Stomach (tissue), 4 donors: ENCODE measurements around the gene PAX2.

Experiments
- CTCF ChIP-seq, 7 experiments: fragments of 450-650 bp in 4 of 7; fragments of 200-600 bp in 3 of 7; sonication (generic) in 3 of 7; IDR thresholded peaks; one replicate each; pipeline ENCODE4 v1.5.1; 2016 to 2019; ENCODE audit warnings: antibody characterized with exemption in 7 of 7, control low read depth in 2 of 7, mild to moderate bottlenecking in 1 of 7
- EP300 ChIP-seq: sonication (generic); formaldehyde crosslinking; IDR thresholded peaks from one replicate; pipeline ENCODE4 v1.6.1; 2017; ENCODE audit warnings: antibody characterized with exemption
- POLR2A ChIP-seq, 4 donors: fragments of 450-650 bp; IDR thresholded peaks; one replicate each; pipeline ENCODE4 v1.6.1; 2016; ENCODE audit warnings: antibody characterized with exemption in 4 of 4, control low read depth in 2 of 4, mild to moderate bottlenecking in 1 of 4, moderate library complexity in 1 of 4
- POLR2AphosphoS5 ChIP-seq, 3 donors: sonication (generic); formaldehyde crosslinking; IDR thresholded peaks; one replicate each; pipeline ENCODE4 v1.6.1; 2016; ENCODE audit warnings: antibody characterized with exemption in 3 of 3

GRCh38 chr10:100747456-100748230, 2.3 kb downstream of the PAX2 start:
- TF ChIP-seq EP300 (no peak), CTCF (IDR thresholded peaks at IDR 0.05) (no peak), POLR2A (IDR thresholded peaks at IDR 0.05) (no peak), POLR2AphosphoS5 (IDR thresholded peaks at IDR 0.05) (no peak)
